ENCODE data around the gene UBALD2. TPM values are rescaled to one million over a fixed set of nuclear protein-coding genes. Genes with fewer than 3 reads are reported as not detected.
"Not testable (repeated sequence)": the region's sequence is repeated elsewhere in the genome, so short reads cannot be mapped to it uniquely, and the experiment has no call there.

Gene UBALD2
- total RNA-seq, 1 donor from 2014 or later: 38.4 TPM

- intact Hi-C loops (cut with DNase I): no loop called here
- DNase-seq (ENCODE audit: low spot score) (no peak), ATAC-seq (no peak)
These were observed 21.1 kb upstream of the UBALD2 start for GRCh38 chr17:76243826-76244679.

GRCh38 chr17:76244721-76245120 is 20.4 kb upstream of the UBALD2 start:
- intact Hi-C loops (cut with DNase I); DNase-seq (ENCODE audit: low spot score); ATAC-seq: not testable (repeated sequence)

GRCh38 chr17:76246080-76247066 is 18.8 kb upstream of the UBALD2 start:
- intact Hi-C loops (cut with DNase I): no loop called here
- DNase-seq (ENCODE audit: low spot score) (no peak), ATAC-seq (peak; percentile 50)

- ATAC-seq: no peak
- DNase-seq (ENCODE audit: low spot score): no peak
- intact Hi-C loops (cut with DNase I): no loop called here
These were observed 17.8 kb upstream of the UBALD2 start for GRCh38 chr17:76247304-76247703.

- no peak for ATAC-seq
- no peak for DNase-seq (ENCODE audit: low spot score)
- intact Hi-C loops (cut with DNase I): no loop called here
These were observed 16.9 kb upstream of the UBALD2 start for GRCh38 chr17:76248013-76248782.

- ATAC-seq: no peak
- DNase-seq (ENCODE audit: low spot score): no peak
- intact Hi-C loops (cut with DNase I): no loop called here
These were observed 15.0 kb upstream of the UBALD2 start for GRCh38 chr17:76250141-76250540.

- DNase-seq (ENCODE audit: low spot score): no peak
- intact Hi-C loops (cut with DNase I): no loop called here
- ATAC-seq: no peak
These were observed 13.6 kb upstream of the UBALD2 start for GRCh38 chr17:76251478-76252039.

GRCh38 chr17:76252040-76252954 is 12.9 kb upstream of the UBALD2 start:
- no peak for DNase-seq (ENCODE audit: low spot score)
- ATAC-seq: peak; percentile 92
- intact Hi-C loops (cut with DNase I): no loop called here

GRCh38 chr17:76252967-76253766 is 12.0 kb upstream of the UBALD2 start:
- ATAC-seq; intact Hi-C loops (cut with DNase I): not testable (repeated sequence)

GRCh38 chr17:76253841-76254240 is 11.3 kb upstream of the UBALD2 start:
- intact Hi-C loops (cut with DNase I): no loop called here
- no peak for ATAC-seq
- no peak for DNase-seq (ENCODE audit: low spot score)

More at GRCh38 chr17:76252967-76253766, 12.0 kb upstream of the UBALD2 start:
- DNase-seq (ENCODE audit: low spot score): not testable (repeated sequence)

GRCh38 chr17:76254275-76254674 is 10.9 kb upstream of the UBALD2 start:
- DNase-seq (ENCODE audit: low spot score) (no peak), ATAC-seq (no peak)
- intact Hi-C loops (cut with DNase I): no loop called here

GRCh38 chr17:76255801-76256429 is 9.2 kb upstream of the UBALD2 start:
- ATAC-seq: no peak
- no peak for DNase-seq (ENCODE audit: low spot score)
- intact Hi-C loops (cut with DNase I): no loop called here

- DNase-seq (ENCODE audit: low spot score): peak; percentile 48
- ATAC-seq; intact Hi-C loops (cut with DNase I): not testable (repeated sequence)
These were observed 8.6 kb upstream of the UBALD2 start for GRCh38 chr17:76256430-76257050.

- intact Hi-C loops (cut with DNase I): no loop called here
- no peak for DNase-seq (ENCODE audit: low spot score)
- no peak for ATAC-seq
These were observed 4.9 kb upstream of the UBALD2 start for GRCh38 chr17:76260220-76260619.

- no peak for ATAC-seq
- DNase-seq (ENCODE audit: low spot score): no peak
- intact Hi-C loops (cut with DNase I): no loop called here
These were observed 4.5 kb upstream of the UBALD2 start for GRCh38 chr17:76260669-76261068.

All from sciatic nerve (tissue), 2 donors.